Measurements from ENCODE around the gene FRMD4A.

DNA sequence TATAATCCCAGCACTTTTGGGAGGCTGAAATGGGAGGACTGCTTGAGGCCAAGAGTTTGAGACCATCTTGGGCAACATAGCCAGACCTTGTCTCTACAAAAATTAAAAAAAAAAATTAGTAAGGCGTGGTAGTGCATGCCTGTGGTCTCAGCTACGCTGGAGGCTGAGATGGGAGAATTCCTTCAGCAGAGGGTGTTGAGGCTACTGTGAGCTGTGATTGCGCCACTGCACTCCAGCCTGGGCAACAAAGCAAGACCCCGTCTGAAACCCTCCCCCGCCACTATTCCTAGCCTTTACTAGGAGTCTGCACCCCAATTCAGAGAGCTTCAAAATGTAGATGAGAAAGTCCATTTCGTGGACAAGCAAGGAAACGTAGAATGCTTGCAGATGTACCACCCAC is 648.8 kb downstream of the FRMD4A start:
- no peak for TF ChIP-seq CTCF (IDR thresholded peaks at IDR 0.05; ENCODE audit: insufficient read depth, low read length)
- TF ChIP-seq REST (IDR thresholded peaks at IDR 0.05; ENCODE audit: insufficient replicate concordance, low read depth), result no peak
- TF ChIP-seq POLR2AphosphoS5 (IDR thresholded peaks at IDR 0.05; ENCODE audit: low read depth), result no peak
- no peak for TF ChIP-seq GABPA (IDR thresholded peaks at IDR 0.05; ENCODE audit: low read depth)

All from HL-60 (cell line).